Nephron (organoid): ENCODE measurements around the gene TMEM196.

ENCODE experiments used
- H3K27ac Mint-ChIP-seq, 3 experiments: 2 replicates each; pipeline ENCODE4 v1.8.0; 2020; ENCODE audit warnings: mixed read lengths in 3 of 3, mild to moderate bottlenecking in 2 of 3, moderate library complexity in 1 of 3
- H3K27me3 Mint-ChIP-seq: 2 replicates; pipeline ENCODE4 v1.8.0; 2021; ENCODE audit warnings: low read depth, mild to moderate bottlenecking, moderate library complexity, mixed read lengths
- H3K36me3 Mint-ChIP-seq: 2 replicates; pipeline ENCODE4 v1.8.0; 2020; ENCODE audit warnings: low read depth, mixed read lengths
- H3K4me1 Mint-ChIP-seq: 2 replicates; pipeline ENCODE4 v1.8.0; 2020; ENCODE audit warnings: mixed read lengths
- H3K4me3 Mint-ChIP-seq, 3 experiments: 2 replicates each; pipeline ENCODE4 v1.8.0; 2020; ENCODE audit warnings: mild to moderate bottlenecking in 3 of 3, mixed read lengths in 3 of 3, moderate library complexity in 2 of 3
- H3K9me3 Mint-ChIP-seq: 2 replicates; pipeline ENCODE4 v1.8.0; 2020; ENCODE audit warnings: mixed read lengths
- TF ChIP-seq, protein P1 (sequence below), 3 experiments: fragments of 200-600 bp; sonication (generic); IDR thresholded peaks; one replicate each; pipeline ENCODE4 v1.5.0; 2021; ENCODE audit warnings: antibody characterized with exemption in 3 of 3; ENCODE audit not compliant: unreplicated experiment in 3 of 3

Gene TMEM196

DNA sequence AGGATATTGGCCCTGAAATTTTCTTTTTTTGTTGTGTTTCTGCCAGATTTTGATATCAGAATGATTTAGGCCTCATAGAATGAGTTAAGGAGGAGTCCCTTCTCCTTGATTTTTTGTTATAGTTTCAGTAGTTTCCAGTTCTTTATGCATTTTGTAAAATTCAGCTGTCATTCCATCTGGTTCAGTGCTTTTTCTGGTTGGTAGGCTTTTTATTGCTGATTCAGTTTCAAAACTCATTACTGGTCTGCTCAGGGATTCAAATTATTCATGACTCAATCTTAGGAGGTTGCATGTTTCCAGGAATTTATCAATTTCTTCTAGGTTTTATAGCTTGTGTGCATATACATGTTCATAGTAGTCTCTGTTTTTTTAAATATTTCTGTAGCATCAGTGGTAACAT lies 10.1 kb upstream of the TMEM196 start:
- H3K27me3 Mint-ChIP-seq, result no peaks in the 10 kb centered on the region
- TF ChIP-seq, protein P1, sequence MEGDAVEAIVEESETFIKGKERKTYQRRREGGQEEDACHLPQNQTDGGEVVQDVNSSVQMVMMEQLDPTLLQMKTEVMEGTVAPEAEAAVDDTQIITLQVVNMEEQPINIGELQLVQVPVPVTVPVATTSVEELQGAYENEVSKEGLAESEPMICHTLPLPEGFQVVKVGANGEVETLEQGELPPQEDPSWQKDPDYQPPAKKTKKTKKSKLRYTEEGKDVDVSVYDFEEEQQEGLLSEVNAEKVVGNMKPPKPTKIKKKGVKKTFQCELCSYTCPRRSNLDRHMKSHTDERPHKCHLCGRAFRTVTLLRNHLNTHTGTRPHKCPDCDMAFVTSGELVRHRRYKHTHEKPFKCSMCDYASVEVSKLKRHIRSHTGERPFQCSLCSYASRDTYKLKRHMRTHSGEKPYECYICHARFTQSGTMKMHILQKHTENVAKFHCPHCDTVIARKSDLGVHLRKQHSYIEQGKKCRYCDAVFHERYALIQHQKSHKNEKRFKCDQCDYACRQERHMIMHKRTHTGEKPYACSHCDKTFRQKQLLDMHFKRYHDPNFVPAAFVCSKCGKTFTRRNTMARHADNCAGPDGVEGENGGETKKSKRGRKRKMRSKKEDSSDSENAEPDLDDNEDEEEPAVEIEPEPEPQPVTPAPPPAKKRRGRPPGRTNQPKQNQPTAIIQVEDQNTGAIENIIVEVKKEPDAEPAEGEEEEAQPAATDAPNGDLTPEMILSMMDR (IDR thresholded peaks at IDR 0.05; ENCODE audit: unreplicated experiment in 3 of 3), result no peak
- H3K4me3 Mint-ChIP-seq, result no peak overlapping the region
- no peaks in the 10 kb centered on the region for H3K36me3 Mint-ChIP-seq
- H3K27ac Mint-ChIP-seq, result no peak overlapping the region
- H3K4me1 Mint-ChIP-seq, result no peaks in the 10 kb centered on the region
- H3K9me3 Mint-ChIP-seq, result peaks cover 13% of the 10 kb centered on the region

DNA sequence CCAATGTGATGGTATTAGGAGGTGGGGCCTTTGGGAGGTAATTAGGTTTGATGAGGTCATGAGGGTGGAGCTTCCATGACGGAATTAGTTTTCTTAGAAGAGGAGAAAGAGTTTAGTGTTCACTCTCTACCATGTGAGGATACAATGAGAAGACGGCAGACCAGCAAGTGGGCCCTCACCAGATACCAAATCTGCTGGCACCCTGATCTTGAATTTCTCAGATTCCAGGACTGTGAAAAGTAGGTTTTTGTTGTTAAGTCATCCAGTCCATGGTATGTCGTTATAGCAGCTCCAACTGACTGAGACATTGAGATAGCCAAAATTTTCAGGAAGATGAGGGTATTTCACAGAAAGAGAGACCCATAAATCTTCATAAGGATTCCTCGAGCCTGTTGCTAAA lies 3.6 kb upstream of the TMEM196 start:
- Mint-ChIP-seq H3K36me3 (no peaks in the 10 kb centered on the region), H3K9me3 (no peaks in the 10 kb centered on the region), H3K27me3 (peaks cover 24% of the 10 kb centered on the region), H3K4me3 (no peak overlapping the region), H3K4me1 (peaks cover 15% of the 10 kb centered on the region), H3K27ac (no peak overlapping the region)
- TF ChIP-seq, protein P1 (IDR thresholded peaks at IDR 0.05; ENCODE audit: unreplicated experiment in 3 of 3), result no peak

DNA sequence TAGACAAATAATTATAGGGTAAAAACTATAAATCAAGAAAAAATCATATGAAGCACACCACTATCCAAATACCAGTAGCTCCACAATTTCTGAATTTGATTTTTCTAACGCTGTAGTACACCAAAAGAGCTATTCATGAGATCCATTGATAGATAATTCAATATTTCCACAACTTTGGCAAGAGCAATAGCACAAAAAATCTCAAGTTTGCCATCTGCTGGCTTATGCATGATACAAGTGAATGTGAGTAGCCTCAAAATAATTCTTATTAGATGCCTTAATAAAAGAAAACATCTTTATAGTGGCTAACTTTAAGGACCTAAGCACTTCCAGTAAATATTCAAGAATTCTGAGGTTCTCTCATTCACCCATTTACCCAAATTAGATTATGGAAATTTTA lies 2.2 kb upstream of the TMEM196 start:
- H3K27me3 Mint-ChIP-seq, result peaks cover 35% of the 10 kb centered on the region
- no peak overlapping the region for H3K27ac Mint-ChIP-seq
- peaks cover 15% of the 10 kb centered on the region for H3K4me1 Mint-ChIP-seq

DNA sequence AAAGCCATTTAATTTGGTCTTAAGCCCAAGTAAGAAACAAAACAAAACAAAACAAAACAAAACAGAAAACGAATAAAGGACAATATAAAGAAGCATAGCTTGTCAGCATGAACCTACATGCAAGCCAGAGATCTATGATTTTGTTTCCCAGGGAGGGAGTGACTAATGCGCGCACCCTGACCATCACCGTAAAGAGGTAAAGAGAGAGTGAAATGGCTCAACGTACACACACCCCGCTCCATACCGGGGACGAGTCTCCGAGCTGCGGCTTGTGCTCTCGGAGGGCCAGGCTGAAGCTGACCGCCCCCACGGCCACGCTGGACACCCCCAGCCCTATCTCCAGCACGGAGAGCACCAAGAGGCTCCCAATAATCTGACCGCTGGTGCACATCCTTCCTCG lies 1.1 kb downstream of the TMEM196 start:
- no peaks in the 10 kb centered on the region for H3K9me3 Mint-ChIP-seq
- no peak overlapping the region for H3K27ac Mint-ChIP-seq
- TF ChIP-seq, protein P1 (IDR thresholded peaks at IDR 0.05; ENCODE audit: unreplicated experiment in 3 of 3), result no peak
- H3K4me3 Mint-ChIP-seq, result peak overlapping the region; percentile 76 to 79 (median 77)
- no peaks in the 10 kb centered on the region for H3K36me3 Mint-ChIP-seq
- H3K27me3 Mint-ChIP-seq, result peaks cover 48% of the 10 kb centered on the region
- H3K4me1 Mint-ChIP-seq, result peaks cover 15% of the 10 kb centered on the region

More for the DNA sequence above, 2.2 kb upstream of the TMEM196 start:
- Mint-ChIP-seq H3K4me3 (no peak overlapping the region), H3K9me3 (no peaks in the 10 kb centered on the region), H3K36me3 (no peaks in the 10 kb centered on the region)
- TF ChIP-seq, protein P1 (IDR thresholded peaks at IDR 0.05; ENCODE audit: unreplicated experiment in 3 of 3), result peak in 1 of 3 experiments; percentile 19

DNA sequence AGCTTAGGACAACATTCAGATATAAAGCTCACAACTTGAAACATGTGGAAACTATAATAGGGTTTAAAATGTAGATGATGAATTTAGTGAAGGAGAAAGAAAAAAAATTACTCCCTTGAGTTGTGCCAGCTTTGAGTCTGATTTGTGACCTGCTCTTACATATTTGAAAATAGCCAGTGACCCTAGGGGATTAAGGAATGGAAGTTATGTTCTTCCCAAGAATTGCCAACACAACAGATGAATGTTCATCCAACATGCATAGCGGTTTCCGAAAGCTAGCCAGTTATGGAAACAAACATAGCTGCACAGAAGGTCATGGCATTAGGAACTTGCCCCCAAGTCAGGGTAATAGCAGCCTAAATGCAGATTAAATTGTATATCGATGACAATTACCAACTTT lies 10.8 kb downstream of the TMEM196 start:
- Mint-ChIP-seq H3K27me3 (no peaks in the 10 kb centered on the region), H3K9me3 (no peaks in the 10 kb centered on the region), H3K4me3 (no peak overlapping the region), H3K36me3 (no peaks in the 10 kb centered on the region), H3K4me1 (no peaks in the 10 kb centered on the region), H3K27ac (no peak overlapping the region)
- TF ChIP-seq, protein P1 (IDR thresholded peaks at IDR 0.05; ENCODE audit: unreplicated experiment in 3 of 3), result no peak

GRCh38 chr7:19754521-19755116 lies 18.8 kb downstream of the TMEM196 start:
- Mint-ChIP-seq H3K9me3 (no peaks in the 10 kb centered on the region), H3K4me3 (no peak overlapping the region), H3K36me3 (no peaks in the 10 kb centered on the region), H3K4me1 (no peaks in the 10 kb centered on the region), H3K27me3 (no peaks in the 10 kb centered on the region), H3K27ac (no peak overlapping the region)
- TF ChIP-seq, protein P1 (IDR thresholded peaks at IDR 0.05; ENCODE audit: unreplicated experiment in 3 of 3), result peak; percentile 66 to 79 (median 70)
